NCI-H1694 (cell line): ENCODE data around the gene SCPEP1.
"Not testable (repeated sequence)": the region's sequence is repeated elsewhere in the genome, so short reads cannot be mapped to it uniquely, and the experiment has no call there.

Experiments
- DNase-seq: peaks from one replicate; lab custom pipeline; 2025; lab: John Stamatoyannopoulos, UW

The SCPEP1 gene

DNA sequence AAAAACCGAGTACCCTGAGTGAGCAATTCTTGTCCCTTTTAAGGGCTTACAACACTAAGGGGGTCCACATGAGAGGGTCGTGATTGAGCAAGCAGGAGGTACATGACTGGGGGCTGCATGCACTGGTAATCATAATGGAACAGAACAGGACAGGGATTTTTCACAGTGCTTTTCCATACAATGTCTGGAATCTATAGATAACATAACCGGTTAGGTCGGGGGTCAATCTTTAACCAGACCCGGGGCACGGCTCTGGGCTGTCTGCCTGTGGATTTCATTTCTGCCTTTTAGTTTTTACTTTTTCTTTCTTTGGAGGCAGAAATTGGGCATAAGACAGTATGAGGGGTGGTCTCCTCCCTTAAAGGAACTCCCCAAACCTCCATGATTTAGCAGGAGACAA, 12.2 kb upstream of the SCPEP1 start:
- DNase-seq = not testable (repeated sequence)

- no peak for DNase-seq
Observed at GRCh38 chr17:56966338-56966737, 11.6 kb upstream of the SCPEP1 start.

GRCh38 chr17:56970974-56971373, 7.0 kb upstream of the SCPEP1 start:
- no peak for DNase-seq

- DNase-seq = no peak
Observed at GRCh38 chr17:56972111-56972730, 5.7 kb upstream of the SCPEP1 start.

- DNase-seq = no peak
Observed at GRCh38 chr17:56973520-56973919, 4.4 kb upstream of the SCPEP1 start.

DNA sequence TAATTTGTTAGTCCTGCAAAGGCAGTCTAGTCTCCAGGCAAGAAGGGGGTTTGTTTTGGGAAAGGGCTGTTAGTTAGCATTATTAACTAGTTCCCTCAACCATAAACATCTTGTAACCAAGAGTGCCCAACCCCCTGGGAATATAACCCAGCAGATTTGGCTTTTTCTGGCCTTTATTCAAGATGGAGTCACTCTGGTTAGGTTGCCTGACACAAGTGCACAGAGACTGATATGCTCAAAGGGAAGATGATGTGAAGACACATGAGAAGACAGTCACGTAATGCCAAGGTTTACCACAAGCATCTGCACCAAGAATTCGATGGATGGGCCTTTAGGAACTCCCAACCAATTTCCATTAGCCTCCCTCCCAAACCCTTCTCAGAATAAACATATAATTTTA, 3.9 kb upstream of the SCPEP1 start:
- DNase-seq = no peak

DNA sequence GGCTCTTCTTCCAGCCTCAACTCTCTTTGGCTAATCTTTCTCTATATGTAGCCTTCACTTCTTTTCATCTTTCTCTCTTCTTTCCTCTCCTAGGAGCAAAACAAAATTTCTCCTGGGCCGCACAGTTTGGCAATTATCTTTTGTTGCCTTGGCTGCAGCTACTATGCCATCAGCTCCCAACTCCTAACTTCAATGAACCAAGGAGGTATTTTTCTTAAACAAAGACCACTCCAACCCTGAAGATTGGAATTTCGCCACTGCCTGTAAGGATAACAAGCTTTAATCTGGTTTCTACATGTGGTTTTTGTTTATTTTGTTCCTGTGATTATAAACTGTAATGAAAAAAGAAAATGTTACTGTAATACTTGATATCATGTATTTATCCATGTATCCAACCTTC, 2.3 kb upstream of the SCPEP1 start:
- no peak for DNase-seq

GRCh38 chr17:56976941-56977608, 856 bp upstream of the SCPEP1 start:
- no peak for DNase-seq

DNA sequence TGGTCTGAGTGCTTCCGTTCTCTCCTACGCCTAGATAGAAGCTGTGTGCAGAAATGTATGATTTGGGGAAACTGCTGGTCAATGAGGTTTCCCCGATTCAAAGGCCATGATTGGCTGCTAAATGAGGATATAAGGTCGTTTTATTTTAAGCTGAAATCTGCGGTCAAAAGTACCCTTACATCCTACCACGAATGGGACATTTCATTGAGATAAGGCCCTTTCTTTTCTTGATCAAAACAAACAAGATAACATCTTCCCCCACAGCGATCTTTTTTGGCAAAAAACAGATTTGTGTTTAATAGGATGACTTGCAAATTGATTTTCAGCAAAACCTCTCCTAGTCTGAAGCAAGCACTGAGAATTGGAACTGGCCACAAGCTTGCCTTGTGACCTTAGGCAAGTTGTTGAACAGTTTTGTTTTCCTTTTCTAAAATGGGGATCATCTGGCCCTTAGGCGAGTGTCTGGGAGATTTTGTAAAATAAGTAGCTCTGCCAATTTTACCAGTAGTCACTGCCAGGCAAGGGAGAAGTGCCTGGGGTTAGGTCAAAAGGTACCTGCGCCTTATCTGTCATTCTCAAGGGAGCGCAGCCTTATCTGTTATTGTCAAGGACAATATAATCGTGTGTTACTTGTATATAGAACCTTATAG, 635 bp downstream of the SCPEP1 start:
- DNase-seq = no peak

GRCh38 chr17:56979091-56979480, 1.2 kb downstream of the SCPEP1 start:
- DNase-seq = no peak

GRCh38 chr17:56980526-56980925, 2.6 kb downstream of the SCPEP1 start:
- not testable (repeated sequence) for DNase-seq

DNA sequence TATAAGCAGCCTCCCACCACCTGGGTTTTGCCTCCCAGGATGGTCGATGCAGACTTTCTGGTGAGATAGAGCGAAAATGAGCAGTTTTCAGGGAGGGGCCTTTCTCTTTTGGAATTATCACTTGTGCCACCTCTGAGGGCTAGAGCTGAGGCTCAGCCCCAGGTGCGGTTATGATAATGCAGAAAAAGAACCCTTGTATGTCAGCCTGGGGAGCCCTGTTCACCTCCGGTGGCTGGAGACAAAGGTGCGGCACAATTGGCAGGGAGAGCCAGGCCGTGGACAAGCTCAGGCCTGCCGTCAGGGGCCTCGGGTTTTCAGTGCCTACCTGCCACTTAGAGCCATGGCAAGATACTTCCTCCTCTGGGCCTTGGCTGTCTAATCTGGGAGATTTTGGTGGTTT, 4.4 kb downstream of the SCPEP1 start:
- no peak for DNase-seq

DNA sequence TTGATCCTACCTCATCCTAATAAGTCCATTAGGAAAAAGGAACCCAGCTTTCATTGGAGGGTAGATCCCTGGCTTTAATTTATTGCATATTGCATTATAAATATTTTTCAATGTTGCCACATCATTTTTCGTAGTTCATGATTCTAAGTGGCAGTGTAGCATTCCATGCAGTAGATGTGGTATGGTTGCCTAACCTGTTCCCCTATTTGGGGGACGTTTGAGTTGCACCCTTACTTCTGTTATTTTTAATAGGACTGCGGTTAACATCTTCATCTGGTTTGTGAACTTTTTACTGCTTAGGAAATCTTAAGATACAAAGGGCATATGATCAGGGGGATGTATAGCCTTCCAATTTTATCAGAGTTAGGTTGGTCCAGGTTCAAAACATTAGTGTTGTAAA, 5.4 kb downstream of the SCPEP1 start:
- DNase-seq = no peak

- no peak for DNase-seq
Observed at GRCh38 chr17:56985371-56986162, 7.6 kb downstream of the SCPEP1 start.

- DNase-seq = no peak
Observed at GRCh38 chr17:56987283-56987834, 9.4 kb downstream of the SCPEP1 start.

GRCh38 chr17:56988901-56989572, 11.1 kb downstream of the SCPEP1 start:
- no peak for DNase-seq

DNA sequence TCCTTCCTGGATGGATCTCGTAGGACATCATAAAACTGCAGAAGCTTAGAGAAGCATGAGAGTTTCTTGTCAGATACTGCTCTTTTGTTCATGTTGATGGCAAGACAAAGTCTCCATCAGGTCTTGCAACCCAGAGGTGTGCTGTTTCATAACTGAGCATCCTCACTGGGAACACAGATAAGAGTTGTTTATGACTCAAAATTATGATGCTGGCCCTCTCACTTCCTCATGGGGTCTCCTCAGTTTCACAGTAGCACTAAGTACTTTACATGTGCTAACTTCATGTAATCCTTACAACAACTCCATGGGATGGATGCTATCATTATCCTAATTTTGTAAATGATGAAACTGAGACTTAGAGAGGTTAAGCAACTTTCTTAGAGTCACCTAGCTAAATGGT, 14.4 kb downstream of the SCPEP1 start:
- no peak for DNase-seq

- no peak for DNase-seq
Observed at GRCh38 chr17:56994009-56994792, 16.3 kb downstream of the SCPEP1 start.

GRCh38 chr17:56995766-56996165, 17.8 kb downstream of the SCPEP1 start:
- no peak for DNase-seq

DNA sequence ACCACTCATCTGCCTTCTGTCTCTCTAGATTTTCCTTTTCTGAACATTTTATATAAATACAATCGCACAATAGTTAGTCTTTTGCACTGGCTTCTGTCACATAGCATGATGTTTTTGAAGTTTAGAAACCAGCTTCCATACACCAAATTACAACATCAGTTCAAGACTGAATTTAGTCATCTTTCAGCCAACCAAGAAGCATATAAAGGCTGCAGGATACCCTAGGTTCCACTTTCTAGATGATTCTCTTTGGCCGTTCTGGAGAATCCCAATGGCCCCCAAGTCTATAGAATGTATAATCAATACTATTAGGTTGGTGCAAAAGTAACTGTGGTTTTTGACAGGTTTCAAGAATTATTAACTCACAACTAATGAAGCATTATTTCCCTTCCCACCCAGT, 19.4 kb downstream of the SCPEP1 start:
- DNase-seq = no peak

GRCh38 chr17:57001541-57001940, 23.6 kb downstream of the SCPEP1 start:
- no peak for DNase-seq
